Fibroblast of pulmonary artery (primary cell): ENCODE data around the gene HBA1.

Source experiments
- DNase-seq: peaks from one replicate; pipeline ENCODE4 v3.0.0-alpha.2; 2010; ENCODE audit warnings: low read depth
- H3K4me3 ChIP-seq: replicated peaks from 2 replicates; pipeline ENCODE4 v1.5.1; 2011; ENCODE audit warnings: low read depth, mild to moderate bottlenecking, control low read depth, low read length, moderate library complexity
- CTCF ChIP-seq: IDR thresholded peaks from 2 replicates; pipeline ENCODE4 v1.5.1; 2011; ENCODE audit warnings: mild to moderate bottlenecking, control low read depth, low read length, inconsistent platforms; ENCODE audit errors: missing control alignments

The HBA1 gene

DNA sequence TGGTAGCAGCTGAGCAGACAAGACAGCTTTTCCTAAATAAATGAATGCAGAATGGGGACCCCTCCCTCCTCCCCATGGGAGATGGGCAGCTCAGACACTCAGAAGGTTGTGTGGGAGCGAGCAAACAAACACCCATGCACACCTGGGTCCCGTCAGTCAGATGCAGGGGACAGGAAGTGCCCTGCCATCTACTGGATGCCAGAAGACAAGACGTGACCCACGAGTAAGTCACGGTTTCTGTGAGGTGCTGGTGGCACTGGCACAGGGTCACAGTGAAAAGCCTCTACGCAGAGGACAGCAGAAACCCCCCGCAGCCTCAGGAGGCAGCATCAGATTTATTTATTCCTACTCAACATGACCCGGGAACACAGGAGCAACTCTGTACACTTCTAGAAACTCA, 12.2 kb downstream of the HBA1 start:
- H3K4me3 ChIP-seq = no peak overlapping the region
- no peak for DNase-seq
- no peak for TF ChIP-seq CTCF

- DNase-seq = no peak
- no peak for TF ChIP-seq CTCF
- no peak overlapping the region for H3K4me3 ChIP-seq
Observed at GRCh38 chr16:189604-190186, 13.2 kb downstream of the HBA1 start.

- H3K4me3 ChIP-seq = no peak overlapping the region
- DNase-seq = no peak
- no peak for TF ChIP-seq CTCF
Observed at GRCh38 chr16:191831-192230, 15.4 kb downstream of the HBA1 start.

- DNase-seq = no peak
- H3K4me3 ChIP-seq = no peak overlapping the region
- TF ChIP-seq CTCF = no peak
Observed at GRCh38 chr16:192686-193085, 16.2 kb downstream of the HBA1 start.

GRCh38 chr16:193441-193840, 17.0 kb downstream of the HBA1 start:
- no peak for DNase-seq
- no peak for TF ChIP-seq CTCF
- H3K4me3 ChIP-seq = no peak overlapping the region

DNA sequence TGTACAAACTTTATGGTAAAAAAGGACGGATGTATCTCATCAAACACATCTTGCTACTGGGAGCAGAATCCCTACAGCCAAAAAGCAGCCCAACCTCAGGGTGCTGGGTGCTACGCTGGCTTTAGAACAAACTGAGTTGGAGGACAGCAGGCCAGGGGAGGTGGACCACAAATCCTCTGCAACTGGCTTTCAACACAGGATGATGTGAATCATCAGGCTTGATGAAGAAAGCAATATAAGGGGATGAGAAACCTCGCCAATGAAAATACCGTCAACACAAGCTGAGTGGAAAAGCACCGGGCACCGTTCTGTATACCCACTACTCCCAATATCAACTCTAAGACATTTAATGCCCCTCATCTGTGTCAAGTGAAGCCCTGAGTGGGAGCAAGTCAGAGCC, 18.0 kb downstream of the HBA1 start:
- no peak overlapping the region for H3K4me3 ChIP-seq
- TF ChIP-seq CTCF = no peak
- peak; percentile 14 for DNase-seq

- no peak overlapping the region for H3K4me3 ChIP-seq
- no peak for TF ChIP-seq CTCF
- DNase-seq = peak; percentile 54
Observed at GRCh38 chr16:200388-200787, 23.9 kb downstream of the HBA1 start.
